Neural cell (in vitro differentiated cells): ENCODE data around the gene CACNA1C.

Experiments used
- EZH2 ChIP-seq: fragments of 200-600, 300-800 bp; shearing (Covaris generic), sonication (generic); IDR thresholded peaks from 2 replicates; pipeline ENCODE4 v1.6.1; 2014; ENCODE audit warnings: antibody characterized with exemption, low read length, borderline replicate concordance, mild to moderate bottlenecking; ENCODE audit not compliant: insufficient read depth, poor library complexity, severe bottlenecking
- MXI1 ChIP-seq: fragments of 450-650 bp; conservative IDR thresholded peaks from 2 replicates; pipeline ENCODE4 v1.6.1; 2014; ENCODE audit warnings: antibody characterized with exemption, mild to moderate bottlenecking; ENCODE audit not compliant: poor library complexity, severe bottlenecking
- POLR2AphosphoS5 ChIP-seq: IDR thresholded peaks from 2 replicates; pipeline ENCODE4 v1.6.1; 2012
- RAD21 ChIP-seq: fragments of 450-650 bp; conservative IDR thresholded peaks from 2 replicates; pipeline ENCODE4 v1.6.1; 2014; ENCODE audit warnings: antibody characterized with exemption, mild to moderate bottlenecking, moderate library complexity
- SMC3 ChIP-seq: fragments of 450-650 bp; conservative IDR thresholded peaks from 2 replicates; pipeline ENCODE4 v1.6.1; 2014; ENCODE audit warnings: antibody characterized with exemption, mild to moderate bottlenecking, moderate library complexity; ENCODE audit not compliant: poor library complexity
- TAF1 ChIP-seq: IDR thresholded peaks from 2 replicates; pipeline ENCODE4 v1.6.1; 2012; ENCODE audit warnings: low read depth
- TF ChIP-seq, protein P1 (sequence below): fragments of 450-650 bp; IDR thresholded peaks from 2 replicates; pipeline ENCODE4 v1.5.1; 2014; ENCODE audit warnings: antibody characterized with exemption, mild to moderate bottlenecking, moderate library complexity; ENCODE audit not compliant: poor library complexity, severe bottlenecking
- TF ChIP-seq, protein P2 (sequence below): IDR thresholded peaks from 2 replicates; pipeline ENCODE4 v1.6.1; 2012; ENCODE audit warnings: borderline replicate concordance

DNA sequence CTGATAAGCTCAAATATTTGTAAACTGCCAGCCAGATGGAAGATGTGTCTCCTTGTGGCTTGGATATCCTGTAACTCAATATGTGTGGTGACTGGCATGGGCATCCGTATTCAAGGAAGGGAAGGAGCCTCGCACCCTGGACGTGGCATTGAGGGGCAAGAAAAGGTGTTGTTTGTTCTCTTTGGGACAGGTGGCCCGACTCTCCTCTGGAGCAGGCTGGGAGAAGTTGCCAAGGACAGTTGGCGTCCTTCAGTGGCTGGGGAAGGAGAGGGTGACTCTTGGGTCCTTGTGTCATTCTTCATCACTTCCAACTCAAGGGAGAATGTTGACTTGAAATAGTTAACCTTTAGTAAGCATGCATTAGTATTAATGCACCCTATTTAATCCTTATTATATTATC is 39.6 kb downstream of the CACNA1C start:
- TF ChIP-seq, protein P1, sequence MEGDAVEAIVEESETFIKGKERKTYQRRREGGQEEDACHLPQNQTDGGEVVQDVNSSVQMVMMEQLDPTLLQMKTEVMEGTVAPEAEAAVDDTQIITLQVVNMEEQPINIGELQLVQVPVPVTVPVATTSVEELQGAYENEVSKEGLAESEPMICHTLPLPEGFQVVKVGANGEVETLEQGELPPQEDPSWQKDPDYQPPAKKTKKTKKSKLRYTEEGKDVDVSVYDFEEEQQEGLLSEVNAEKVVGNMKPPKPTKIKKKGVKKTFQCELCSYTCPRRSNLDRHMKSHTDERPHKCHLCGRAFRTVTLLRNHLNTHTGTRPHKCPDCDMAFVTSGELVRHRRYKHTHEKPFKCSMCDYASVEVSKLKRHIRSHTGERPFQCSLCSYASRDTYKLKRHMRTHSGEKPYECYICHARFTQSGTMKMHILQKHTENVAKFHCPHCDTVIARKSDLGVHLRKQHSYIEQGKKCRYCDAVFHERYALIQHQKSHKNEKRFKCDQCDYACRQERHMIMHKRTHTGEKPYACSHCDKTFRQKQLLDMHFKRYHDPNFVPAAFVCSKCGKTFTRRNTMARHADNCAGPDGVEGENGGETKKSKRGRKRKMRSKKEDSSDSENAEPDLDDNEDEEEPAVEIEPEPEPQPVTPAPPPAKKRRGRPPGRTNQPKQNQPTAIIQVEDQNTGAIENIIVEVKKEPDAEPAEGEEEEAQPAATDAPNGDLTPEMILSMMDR = no peak
- TF ChIP-seq EZH2 = no peak
- TF ChIP-seq TAF1 = no peak
- no peak for TF ChIP-seq POLR2AphosphoS5
- TF ChIP-seq RAD21 = no peak
- TF ChIP-seq MXI1 = no peak
- TF ChIP-seq SMC3 = no peak
- TF ChIP-seq, protein P2, sequence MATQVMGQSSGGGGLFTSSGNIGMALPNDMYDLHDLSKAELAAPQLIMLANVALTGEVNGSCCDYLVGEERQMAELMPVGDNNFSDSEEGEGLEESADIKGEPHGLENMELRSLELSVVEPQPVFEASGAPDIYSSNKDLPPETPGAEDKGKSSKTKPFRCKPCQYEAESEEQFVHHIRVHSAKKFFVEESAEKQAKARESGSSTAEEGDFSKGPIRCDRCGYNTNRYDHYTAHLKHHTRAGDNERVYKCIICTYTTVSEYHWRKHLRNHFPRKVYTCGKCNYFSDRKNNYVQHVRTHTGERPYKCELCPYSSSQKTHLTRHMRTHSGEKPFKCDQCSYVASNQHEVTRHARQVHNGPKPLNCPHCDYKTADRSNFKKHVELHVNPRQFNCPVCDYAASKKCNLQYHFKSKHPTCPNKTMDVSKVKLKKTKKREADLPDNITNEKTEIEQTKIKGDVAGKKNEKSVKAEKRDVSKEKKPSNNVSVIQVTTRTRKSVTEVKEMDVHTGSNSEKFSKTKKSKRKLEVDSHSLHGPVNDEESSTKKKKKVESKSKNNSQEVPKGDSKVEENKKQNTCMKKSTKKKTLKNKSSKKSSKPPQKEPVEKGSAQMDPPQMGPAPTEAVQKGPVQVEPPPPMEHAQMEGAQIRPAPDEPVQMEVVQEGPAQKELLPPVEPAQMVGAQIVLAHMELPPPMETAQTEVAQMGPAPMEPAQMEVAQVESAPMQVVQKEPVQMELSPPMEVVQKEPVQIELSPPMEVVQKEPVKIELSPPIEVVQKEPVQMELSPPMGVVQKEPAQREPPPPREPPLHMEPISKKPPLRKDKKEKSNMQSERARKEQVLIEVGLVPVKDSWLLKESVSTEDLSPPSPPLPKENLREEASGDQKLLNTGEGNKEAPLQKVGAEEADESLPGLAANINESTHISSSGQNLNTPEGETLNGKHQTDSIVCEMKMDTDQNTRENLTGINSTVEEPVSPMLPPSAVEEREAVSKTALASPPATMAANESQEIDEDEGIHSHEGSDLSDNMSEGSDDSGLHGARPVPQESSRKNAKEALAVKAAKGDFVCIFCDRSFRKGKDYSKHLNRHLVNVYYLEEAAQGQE = no peak
